CD4-positive, alpha-beta T cell (primary cell): ENCODE measurements around the gene GPR45. TPM values are rescaled to one million over a fixed set of nuclear protein-coding genes. Genes with fewer than 3 reads are reported as not detected.

Experiments used
- ATAC-seq: fragments of 200-7000 bp; cut with Tn5 transposase; one replicate; pipeline ENCODE4 v1.10.0; 2022; ENCODE audit warnings: mild to moderate bottlenecking; ENCODE audit not compliant: poor library complexity
- CTCF ChIA-PET: fragments of 350-600 bp; sonication (Branson Sonifier 250); formaldehyde crosslinking; loops from one replicate; lab custom pipeline; 2021; ENCODE audit warnings: antibody characterized with exemption, inconsistent platforms; lab: Charles Lee
- POLR2A ChIA-PET: fragments of 350-600 bp; sonication (Branson Sonifier 250); formaldehyde crosslinking; loops from one replicate; lab custom pipeline; 2021; ENCODE audit warnings: antibody characterized with exemption, inconsistent platforms; lab: Charles Lee
- DNase-seq, 14 experiments: peaks; one replicate each; pipeline ENCODE4 v3.0.0-alpha.2; 2013 to 2020; ENCODE audit warnings: mixed read lengths in 2 of 14
- H3K27ac ChIP-seq, 2 donors: one replicate each; pipeline versions ENCODE4 v1.5.1 to v1.7.0; 2013; ENCODE audit warnings: low read length in 2 of 2, low read depth in 1 of 2, mild to moderate bottlenecking in 1 of 2
- H3K27me3 ChIP-seq, 2 experiments: 1 replicate in 1 of 2; 2 replicates in 1 of 2; pipeline versions ENCODE4 v1.6.1 to v1.7.0; 2013; ENCODE audit warnings: low read length in 2 of 2, control low read depth in 1 of 2, mild to moderate bottlenecking in 1 of 2, moderate library complexity in 1 of 2; ENCODE audit not compliant: insufficient read depth in 2 of 2, control insufficient read depth in 1 of 2
- H3K36me3 ChIP-seq: one replicate; pipeline ENCODE4 v1.6.1; 2013; ENCODE audit warnings: low read length, control low read depth; ENCODE audit not compliant: insufficient read depth
- H3K4me1 ChIP-seq: one replicate; pipeline ENCODE4 v1.6.1; 2013; ENCODE audit warnings: low read length, control low read depth; ENCODE audit not compliant: insufficient read depth
- H3K4me3 ChIP-seq: one replicate; pipeline ENCODE4 v1.5.1; 2013; ENCODE audit warnings: mild to moderate bottlenecking, low read length, moderate library complexity
- H3K9me3 ChIP-seq, 2 experiments: 1 replicate in 1 of 2; 2 replicates in 1 of 2; pipeline versions ENCODE4 v1.6.1 to v1.7.0; 2013; ENCODE audit warnings: low read length in 2 of 2, mild to moderate bottlenecking in 2 of 2, control low read depth in 1 of 2, moderate library complexity in 1 of 2; ENCODE audit not compliant: control insufficient read depth in 1 of 2, insufficient read depth in 1 of 2
- H3K27ac Mint-ChIP-seq: one replicate; pipeline ENCODE4 v1.8.0; 2020; ENCODE audit warnings: mixed read lengths
- H3K27me3 Mint-ChIP-seq: one replicate; pipeline ENCODE4 v1.8.0; 2021; ENCODE audit warnings: mixed read lengths
- H3K36me3 Mint-ChIP-seq: one replicate; pipeline ENCODE4 v1.8.0; 2021; ENCODE audit warnings: low read depth, mixed read lengths
- H3K4me1 Mint-ChIP-seq: one replicate; pipeline ENCODE4 v1.8.0; 2021; ENCODE audit warnings: low read depth, mixed read lengths
- H3K4me3 Mint-ChIP-seq: one replicate; pipeline ENCODE4 v1.8.0; 2020; ENCODE audit warnings: mild to moderate bottlenecking, mixed read lengths
- H3K9me3 Mint-ChIP-seq: one replicate; pipeline ENCODE4 v1.8.0; 2020; ENCODE audit warnings: mixed read lengths
- CTCF ChIP-seq: fragments of 200-600 bp; IDR thresholded peaks from one replicate; pipeline ENCODE4 v1.8.0; 2022; ENCODE audit warnings: antibody characterized with exemption, mild to moderate bottlenecking
- intact Hi-C, 2 experiments: fragments of 100-400 bp; cut with DNase I in 1 of 2; cut with micrococcal nuclease in 1 of 2; formaldehyde crosslinking; loops; one replicate each; pipeline versions ENCODE4 v1.15.1 to v1.9.0; 2023 to 2025; cut with DNase I, micrococcal nuclease
- total RNA-seq, 174 experiments: library from RNA in 2 of 174; stranded (reverse) in 2 of 174; gene quantifications; one replicate each; pipeline ENCODE4 v1.2.3 and lab custom pipeline; 2021 to 2026

Gene GPR45
- total RNA-seq, 2 experiments from 2014 or later, result not detected

- POLR2A ChIA-PET, result no interaction called here
- intact Hi-C loops, result loop anchor here in 1 of 2 experiments (2.0 kb wide), 1 partner anchor 122 kb away; no protein-coding TSS in a partner anchor
- H3K27me3 ChIP-seq, result peaks cover 3 to 5% of the 10 kb centered on the region in 2 experiments
- no peak overlapping the region for H3K4me3 Mint-ChIP-seq
- no peaks in the 10 kb centered on the region for H3K27me3 Mint-ChIP-seq
- ATAC-seq (no peak), DNase-seq (peak in 4 of 14 experiments; percentile 7 to 36 (median 18))
- H3K27ac ChIP-seq, result no peak overlapping the region
- no peaks in the 10 kb centered on the region for H3K9me3 Mint-ChIP-seq
- H3K9me3 ChIP-seq, result no peaks in the 10 kb centered on the region
- H3K4me3 ChIP-seq, result no peak overlapping the region
- H3K36me3 ChIP-seq, result no peaks in the 10 kb centered on the region
- no peaks in the 10 kb centered on the region for H3K36me3 Mint-ChIP-seq
- H3K4me1 Mint-ChIP-seq, result peaks cover 8% of the 10 kb centered on the region
- CTCF ChIA-PET, result no interaction called here
- no peak for TF ChIP-seq CTCF
- H3K27ac Mint-ChIP-seq, result no peak overlapping the region
- peaks cover 11% of the 10 kb centered on the region for H3K4me1 ChIP-seq
Observed at GRCh38 chr2:105237045-105237765, 4.3 kb upstream of the GPR45 start.

GRCh38 chr2:105238664-105239240, 2.8 kb upstream of the GPR45 start:
- ChIA-PET POLR2A (no interaction called here), CTCF (interaction anchor here (0.7 kb wide), 2 partner anchors 24 to 123 kb away, joined by 3 read pairs; no protein-coding TSS in a partner anchor)
- Histone ChIP-seq H3K36me3 (no peaks in the 10 kb centered on the region), H3K4me1 (peaks cover 11% of the 10 kb centered on the region), H3K27me3 (peaks cover 5 to 9% of the 10 kb centered on the region in 2 experiments), H3K9me3 (no peaks in the 10 kb centered on the region), H3K4me3 (no peak overlapping the region), H3K27ac (no peak overlapping the region)
- intact Hi-C loops, result loop anchor here in 1 of 2 experiments (1.0 kb wide), 1 partner anchor 124 kb away; no protein-coding TSS in a partner anchor
- ATAC-seq, result no peak
- H3K27ac Mint-ChIP-seq, result no peak overlapping the region
- no peak for DNase-seq
- H3K36me3 Mint-ChIP-seq, result no peaks in the 10 kb centered on the region
- peaks cover 8% of the 10 kb centered on the region for H3K4me1 Mint-ChIP-seq
- TF ChIP-seq CTCF, result no peak
- no peaks in the 10 kb centered on the region for H3K27me3 Mint-ChIP-seq
- no peaks in the 10 kb centered on the region for H3K9me3 Mint-ChIP-seq
- no peak overlapping the region for H3K4me3 Mint-ChIP-seq

- ChIA-PET POLR2A (no interaction called here), CTCF (no interaction called here)
- ATAC-seq (no peak), DNase-seq (no peak)
- Histone ChIP-seq H3K36me3 (no peaks in the 10 kb centered on the region), H3K9me3 (no peaks in the 10 kb centered on the region), H3K4me1 (peaks cover 11% of the 10 kb centered on the region), H3K27me3 (peaks cover 5 to 9% of the 10 kb centered on the region in 2 experiments), H3K27ac (no peak overlapping the region), H3K4me3 (no peak overlapping the region)
- Mint-ChIP-seq H3K9me3 (no peaks in the 10 kb centered on the region), H3K27me3 (no peaks in the 10 kb centered on the region), H3K36me3 (no peaks in the 10 kb centered on the region), H3K27ac (no peak overlapping the region), H3K4me3 (no peak overlapping the region), H3K4me1 (peaks cover 8% of the 10 kb centered on the region)
- intact Hi-C loops, result no loop called here
- no peak for TF ChIP-seq CTCF
Observed at GRCh38 chr2:105239924-105240323, 1.6 kb upstream of the GPR45 start.
